OCI-LY7 (cell line): ENCODE data around the gene SPTB.

ENCODE experiments used
- CTCF ChIP-seq: fragments of 200-600 bp; sonication (generic); conservative IDR thresholded peaks from 2 replicates; pipeline ENCODE4 v1.5.1; 2014; ENCODE audit warnings: mild to moderate bottlenecking, antibody characterized with exemption, low read length, moderate library complexity, mixed read lengths
- EZH2phosphoT487 ChIP-seq: fragments of 200-600 bp; sonication (generic); IDR thresholded peaks from 2 replicates; pipeline ENCODE4 v1.6.1; 2018; ENCODE audit warnings: low read depth, borderline replicate concordance, mild to moderate bottlenecking, mixed run types, antibody characterized with exemption, low read length, moderate library complexity, mixed read lengths

DNA sequence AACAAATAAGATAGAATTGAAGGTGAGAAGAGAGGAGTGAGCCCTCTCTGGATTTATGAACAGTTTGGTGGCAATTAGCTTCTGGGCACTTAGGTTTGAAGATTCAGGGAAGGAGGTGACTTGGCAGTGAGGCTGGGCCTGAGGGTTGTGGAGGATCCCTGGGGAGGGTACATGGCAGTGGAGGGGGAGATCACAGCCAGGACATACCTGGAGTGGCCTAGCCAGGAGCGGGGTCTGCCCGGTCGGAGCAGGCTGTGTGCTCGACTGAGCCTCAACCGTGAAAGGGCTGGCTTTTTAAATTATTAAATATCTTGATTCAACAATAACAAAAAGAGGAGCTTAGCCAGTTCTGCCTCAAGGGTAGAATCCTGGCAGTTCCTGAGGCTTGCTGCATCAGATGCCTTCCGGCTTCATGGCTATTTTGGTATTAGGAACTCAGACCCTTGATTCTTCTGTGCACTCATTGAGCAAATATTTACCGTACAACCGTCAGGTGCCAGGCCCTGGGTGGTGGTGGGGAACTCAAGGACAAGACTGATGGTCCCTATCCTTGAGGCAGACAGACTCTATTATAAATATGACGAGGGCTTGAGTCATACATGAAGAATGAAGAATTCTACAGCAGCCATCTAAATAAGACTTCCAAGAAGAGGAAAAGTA, 73.4 kb downstream of the SPTB start:
- TF ChIP-seq CTCF (no peak), EZH2phosphoT487 (no peak)
